Stimulated activated CD4-positive, alpha-beta T cell treated with anti-CD3 and anti-CD28 coated beads, TNF-alpha, amount 100 ng/mL, for 48 hours (primary cell): Measurements from ENCODE around the gene SERTM1.

Source experiments
- DNase-seq, 3 donors: peaks; one replicate each; pipeline ENCODE4 v3.0.0-alpha.2; 2020; ENCODE audit warnings: low read depth in 3 of 3

SERTM1 gene

DNA sequence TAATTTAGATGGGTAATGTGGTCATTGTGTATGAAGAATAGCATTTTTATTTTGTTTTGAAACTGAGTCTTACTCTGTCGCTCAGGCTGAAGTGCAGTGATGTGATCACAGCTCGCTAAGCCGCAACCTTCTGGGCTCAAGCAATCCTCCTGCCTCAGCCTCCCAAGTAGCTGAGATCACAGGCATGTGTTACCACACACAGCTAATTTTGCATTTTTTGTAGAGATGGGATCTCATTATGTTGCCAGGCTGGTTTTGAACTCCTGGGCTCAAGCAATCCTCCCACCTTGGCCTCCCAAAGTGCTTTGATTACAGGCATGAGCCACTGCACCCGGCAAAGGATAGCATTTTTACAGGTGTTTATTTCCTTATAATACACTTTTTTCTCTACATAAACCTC is 36.6 kb downstream of the SERTM1 start:
- no peak for DNase-seq

DNA sequence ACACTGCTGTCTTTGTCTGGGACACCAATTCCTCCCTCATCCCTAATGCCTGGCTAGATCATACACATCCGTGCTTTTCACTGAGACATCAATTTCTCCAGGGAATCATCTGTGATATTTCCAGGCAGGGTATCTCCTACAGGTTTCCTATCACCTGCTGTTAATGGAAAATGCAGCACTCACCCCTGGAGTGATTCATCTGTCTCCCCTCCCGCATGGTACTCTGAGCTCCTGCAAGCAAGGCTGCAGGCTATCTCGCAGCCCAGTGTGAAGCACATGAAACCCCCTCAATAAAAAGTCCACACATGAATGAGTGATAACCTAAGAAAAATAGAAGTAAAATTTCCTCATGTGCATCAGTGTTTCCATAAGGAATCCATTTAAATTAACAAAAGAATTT is 38.5 kb downstream of the SERTM1 start:
- no peak for DNase-seq

DNA sequence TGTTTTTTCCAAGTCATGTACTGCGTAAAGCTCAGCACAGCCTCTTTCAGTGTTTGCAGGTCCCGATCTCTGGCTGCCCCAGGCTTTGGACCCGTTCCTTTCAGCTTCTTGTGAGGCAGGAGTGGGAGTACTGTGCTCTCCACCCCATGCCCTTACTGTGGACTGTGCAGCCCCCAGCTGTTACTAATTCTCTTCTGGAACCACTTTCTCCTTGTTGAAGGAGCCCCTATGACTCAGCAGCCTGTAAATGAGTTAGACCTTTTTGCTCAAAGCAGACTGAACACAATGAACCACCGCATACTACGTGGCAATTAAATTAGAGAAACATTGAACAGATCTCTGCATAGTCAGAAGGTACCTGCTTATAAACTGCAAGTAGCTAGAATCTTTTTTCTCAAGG is 39.0 kb downstream of the SERTM1 start:
- no peak for DNase-seq

DNA sequence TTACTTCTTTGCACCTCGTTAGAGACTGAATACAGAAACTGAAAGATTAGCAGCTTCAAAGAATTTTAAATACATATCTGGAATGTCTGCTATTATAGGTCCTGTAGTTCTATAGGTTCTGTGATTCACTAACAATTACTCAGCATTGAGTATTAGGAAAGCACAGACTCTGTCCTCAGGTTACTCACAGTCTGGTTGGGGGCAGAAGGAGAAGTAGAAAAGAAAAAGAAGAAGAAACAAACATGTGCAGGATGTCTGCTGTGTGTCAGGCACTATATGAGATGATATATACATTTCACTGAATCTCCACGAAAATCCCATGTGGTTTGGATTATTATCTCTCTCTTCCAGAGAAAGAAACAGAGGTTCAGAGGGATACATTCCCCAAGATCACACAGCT is 40.1 kb downstream of the SERTM1 start:
- DNase-seq = no peak

DNA sequence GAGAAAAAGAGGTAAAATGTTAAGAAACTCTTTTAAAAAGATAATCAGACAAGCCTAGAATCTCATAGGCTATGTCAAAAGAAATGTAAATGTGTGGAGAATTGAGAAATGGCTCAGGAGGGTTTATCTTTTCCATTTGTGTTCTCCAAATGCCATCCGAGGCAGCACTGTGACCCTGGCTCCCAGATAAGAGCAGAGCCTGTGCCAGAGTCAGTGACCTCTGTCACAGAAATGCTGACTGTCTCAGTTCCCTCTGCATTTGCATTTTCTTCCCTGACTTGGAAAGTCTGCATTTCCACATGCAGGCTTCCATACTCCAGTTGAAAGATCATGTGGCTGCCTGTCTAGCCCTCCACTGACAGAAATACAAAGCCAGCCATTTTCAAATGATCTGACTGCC is 42.0 kb downstream of the SERTM1 start:
- no peak for DNase-seq

DNA sequence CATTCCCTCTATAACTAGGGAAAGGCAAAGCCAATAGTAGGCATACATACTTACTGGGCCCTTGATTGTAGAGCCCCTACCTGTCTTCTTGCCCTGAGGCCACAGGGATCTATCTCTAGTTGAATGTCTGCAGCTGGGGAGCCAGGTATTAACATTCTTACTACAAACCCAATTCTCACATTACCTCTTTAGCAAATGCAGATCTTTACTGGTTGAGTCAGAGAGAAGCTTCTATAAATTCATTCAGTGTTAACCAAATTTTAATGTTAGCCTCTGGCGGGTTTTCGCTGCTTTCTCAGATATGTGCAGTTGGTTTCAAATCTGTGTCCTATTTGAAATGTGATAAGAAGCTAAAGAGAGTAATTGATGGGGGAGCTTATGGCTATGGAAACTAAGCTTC is 43.2 kb downstream of the SERTM1 start:
- DNase-seq = no peak

DNA sequence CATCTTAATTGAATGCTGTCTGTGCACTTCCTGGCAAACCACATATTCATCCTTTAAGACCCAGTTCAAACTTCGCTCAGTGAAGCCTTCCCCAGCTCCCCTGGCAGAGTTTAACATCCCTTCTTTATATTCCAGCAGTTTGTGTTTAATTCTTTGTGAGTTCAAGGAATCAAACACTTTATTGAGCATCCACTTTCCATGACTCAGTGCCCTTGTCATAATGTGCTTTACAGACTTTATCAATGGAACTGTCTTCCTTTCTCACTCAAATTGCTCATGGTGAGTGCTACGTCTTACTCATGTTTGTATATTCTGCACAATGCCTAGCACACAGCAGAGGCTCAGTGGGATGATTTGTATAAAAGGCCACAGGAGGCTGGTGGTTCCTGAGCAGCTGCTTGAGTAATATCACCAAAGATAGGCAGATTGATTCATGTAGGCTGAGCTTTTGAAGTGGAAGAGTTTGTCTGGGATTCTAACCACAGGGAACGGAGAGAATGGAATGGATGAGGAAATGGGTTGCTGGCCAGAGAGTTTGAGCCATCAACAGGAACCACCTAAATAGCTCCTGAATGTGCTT is 44.2 kb downstream of the SERTM1 start:
- DNase-seq = no peak

DNA sequence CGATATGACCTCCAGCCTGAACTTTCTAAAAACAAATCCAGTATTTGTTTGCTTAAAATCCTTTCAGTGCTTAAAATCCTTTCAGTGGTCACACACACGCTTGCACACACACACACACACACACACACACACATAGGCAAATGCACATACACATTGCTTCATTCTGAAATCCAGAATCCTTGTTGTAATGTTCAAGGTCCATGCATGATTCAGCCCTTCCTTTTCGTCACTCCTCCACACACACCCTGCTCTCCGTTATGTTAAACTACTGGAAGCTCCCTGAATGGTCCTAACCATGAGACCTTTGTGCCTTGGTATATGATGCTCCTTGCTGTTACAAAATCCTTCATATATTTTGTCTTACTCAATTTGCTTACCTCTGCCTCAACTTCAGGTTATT is 44.9 kb downstream of the SERTM1 start:
- DNase-seq = no peak

DNA sequence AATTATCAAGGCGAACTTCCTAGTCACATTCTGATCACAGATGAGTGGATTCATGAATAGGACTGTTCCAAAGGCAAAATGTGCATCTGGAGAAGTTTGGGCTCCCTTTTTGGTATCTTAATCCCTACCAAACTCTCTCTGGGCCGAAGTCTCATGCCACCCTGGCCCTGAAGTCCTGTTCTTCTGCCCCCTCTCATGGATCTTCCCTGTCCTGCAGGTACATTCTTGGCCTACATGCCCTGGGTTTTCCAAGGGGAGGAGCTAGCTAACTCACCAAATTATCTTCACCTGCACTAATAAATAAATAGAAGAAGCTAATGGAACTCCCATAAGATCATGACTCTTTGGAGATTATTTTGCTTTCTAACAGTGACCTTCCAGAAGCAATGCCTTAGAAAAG is 50.3 kb downstream of the SERTM1 start:
- DNase-seq = no peak

DNA sequence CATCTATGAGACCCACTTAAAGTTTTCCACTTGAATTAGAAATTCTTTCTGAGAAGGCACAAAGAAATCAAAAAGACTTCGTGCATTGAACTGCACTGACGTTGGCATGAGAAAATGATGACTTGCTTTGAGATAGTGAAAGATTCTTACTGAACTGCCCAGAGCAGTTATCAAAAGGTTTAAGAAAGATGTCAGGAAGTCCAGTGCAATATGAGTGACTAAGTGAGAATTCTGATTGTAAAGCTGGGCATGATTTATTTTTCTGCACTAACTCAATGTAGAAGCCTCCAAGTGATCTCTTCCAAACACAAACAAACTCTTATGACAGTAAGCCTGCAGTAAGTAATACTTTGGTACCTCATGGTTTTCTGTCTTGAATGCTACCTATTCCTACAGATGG is 52.1 kb downstream of the SERTM1 start:
- no peak for DNase-seq

DNA sequence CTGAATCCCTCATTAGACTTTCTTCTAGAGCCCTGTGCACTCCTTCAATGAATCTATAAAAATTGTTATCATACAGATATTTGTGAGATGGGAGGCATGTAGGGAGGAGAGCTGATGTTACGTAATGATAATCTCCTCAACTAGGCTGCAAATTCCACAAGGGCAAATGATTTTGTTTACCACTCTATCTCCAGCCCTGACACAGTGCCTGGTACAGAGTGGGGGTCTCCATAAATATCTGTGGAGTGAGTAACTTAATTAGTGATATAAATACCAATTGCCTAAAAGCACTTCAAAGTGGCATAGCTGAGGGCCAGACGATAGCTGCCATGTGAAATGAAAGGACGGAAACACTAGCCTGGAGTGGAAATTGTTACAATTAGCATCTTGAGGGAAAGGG is 54.2 kb downstream of the SERTM1 start:
- no peak for DNase-seq

DNA sequence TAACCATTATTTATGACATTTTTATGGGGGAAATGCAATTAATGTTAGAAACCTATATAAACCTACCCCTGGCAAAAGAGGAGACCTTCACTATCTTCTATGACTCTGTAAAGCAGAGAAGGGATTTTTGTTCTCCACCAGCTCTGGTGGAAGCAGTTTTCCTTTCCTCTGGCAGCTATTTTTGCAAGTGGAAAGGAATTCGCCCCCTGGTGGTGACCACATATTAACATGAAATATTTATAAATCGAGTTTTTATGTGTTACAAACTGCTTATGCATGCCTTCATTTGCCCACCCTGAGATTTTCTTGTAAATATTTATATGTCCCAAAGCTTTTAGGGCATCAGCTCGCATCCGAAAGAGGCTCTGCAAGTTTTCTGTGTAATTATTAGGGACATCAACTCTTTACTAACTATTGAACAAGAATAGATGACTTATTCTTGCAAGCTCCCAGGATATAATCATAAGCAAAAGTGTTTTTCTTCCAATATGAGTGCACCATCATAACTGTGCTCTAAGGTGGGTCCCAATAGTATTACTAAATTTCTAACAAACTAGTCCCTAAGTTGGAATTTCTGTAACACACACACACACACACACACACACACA is 62.4 kb downstream of the SERTM1 start:
- peak; percentile 1 to 20 (median 8) for DNase-seq

DNA sequence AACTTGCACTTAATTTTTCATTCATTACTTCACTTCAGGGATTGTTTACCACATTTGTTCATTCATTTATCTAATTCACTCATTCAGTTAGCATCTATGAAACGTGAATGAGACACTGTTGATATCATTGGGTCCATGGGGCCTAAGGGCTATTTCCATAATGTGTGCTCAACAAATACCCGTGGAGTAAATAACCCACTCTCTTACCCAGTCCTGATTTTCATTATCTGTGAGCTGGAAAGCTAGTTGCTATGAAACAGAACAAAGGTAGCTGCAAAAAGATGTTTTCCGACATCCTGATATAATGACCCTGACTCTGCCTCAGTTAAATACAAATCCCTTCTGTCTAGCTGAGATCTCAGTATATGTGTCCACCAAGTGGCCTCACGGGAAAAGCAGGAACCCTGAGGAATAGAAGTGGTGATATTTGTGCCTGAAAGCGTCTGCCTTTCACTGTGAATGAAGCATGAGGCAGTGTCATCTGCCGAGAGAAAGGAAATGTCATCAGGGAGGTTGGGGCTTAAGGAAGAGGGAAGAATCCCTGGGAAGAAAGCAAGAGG is 63.8 kb downstream of the SERTM1 start:
- no peak for DNase-seq

DNA sequence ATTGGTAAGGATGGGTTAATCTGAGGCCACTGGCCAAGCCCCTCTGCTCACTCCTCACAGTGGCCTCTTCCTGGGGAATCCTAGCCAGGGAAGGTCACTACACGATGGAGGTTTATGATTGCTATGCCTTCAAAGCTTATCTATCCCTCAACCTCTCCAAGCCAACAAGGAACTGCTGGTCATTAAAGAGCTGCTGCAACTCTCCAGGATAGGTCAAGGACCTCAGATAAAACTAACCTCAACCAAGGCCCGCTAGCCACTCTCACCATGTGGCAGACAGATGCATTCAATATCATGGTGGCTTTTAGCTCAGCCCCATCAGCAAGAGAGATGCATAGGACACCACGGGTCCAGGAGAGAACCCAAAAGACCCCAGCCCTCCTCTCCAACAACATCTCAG is 71.6 kb downstream of the SERTM1 start:
- no peak for DNase-seq

DNA sequence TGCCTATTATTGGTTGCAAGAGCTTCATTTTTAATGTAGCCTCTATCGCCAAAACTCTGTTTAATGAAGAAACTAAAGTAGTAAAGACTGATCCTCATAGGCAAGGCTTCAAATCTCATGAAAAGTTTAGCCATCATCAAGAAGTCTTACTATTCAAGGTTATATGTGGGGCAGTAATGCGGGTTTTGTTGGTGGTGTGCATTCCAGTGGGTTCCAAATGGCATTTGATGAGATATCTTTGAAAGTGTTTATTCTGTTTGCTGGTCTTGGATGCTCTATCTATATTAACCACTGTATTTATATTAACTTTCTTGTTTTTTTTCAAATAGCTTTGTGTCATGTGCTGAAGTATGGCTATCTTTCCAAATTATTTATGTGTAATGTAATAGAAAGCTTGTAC is 72.2 kb downstream of the SERTM1 start:
- no peak for DNase-seq
